A673 (cell line): ENCODE measurements around the gene TIMM17B. TPM values are rescaled to one million over a fixed set of nuclear protein-coding genes. Genes with fewer than 3 reads are reported as not detected.
A peak's percentile ranks its signal among the peaks of the same experiment; 100 is the strongest.

Experiments
- BruUV-seq: library from RNA; stranded (reverse); fragments of 400-500 nt; replicated peaks from 2 replicates; lab custom pipeline; 2021; lab: Mats Ljungman, UMichigan
- CTCF ChIA-PET: fragments of 300-600 bp; sonication (Branson Sonifier 250); formaldehyde crosslinking; loops from one replicate; lab custom pipeline; 2022; ENCODE audit warnings: antibody characterized with exemption; lab: Charles Lee
- POLR2A ChIA-PET: fragments of 300-600 bp; sonication (Branson Sonifier 250); formaldehyde crosslinking; loops from one replicate; lab custom pipeline; 2022; ENCODE audit warnings: antibody characterized with exemption; ENCODE audit not compliant: low non-redundant PET; lab: Charles Lee
- DNase-seq: peaks from one replicate; pipeline ENCODE4 v3.0.0-alpha.2; 2015; ENCODE audit warnings: low spot score
- H3K27ac ChIP-seq: fragments of 200-600 bp; sonication (generic); 2 replicates; pipeline ENCODE4 v1.5.1; 2016; ENCODE audit warnings: mixed run types, low read depth, mild to moderate bottlenecking, mixed read lengths, antibody characterized with exemption, low read length; ENCODE audit not compliant: poor library complexity, severe bottlenecking
- H3K27me3 ChIP-seq: fragments of 200-600 bp; sonication (generic); replicated peaks from 2 replicates; pipeline ENCODE4 v1.6.1; 2017; ENCODE audit warnings: mixed run types, low read depth, mild to moderate bottlenecking, mixed read lengths, antibody characterized with exemption, low read length; ENCODE audit not compliant: insufficient read depth, poor library complexity
- H3K36me3 ChIP-seq: fragments of 200-600 bp; sonication (generic); 2 replicates; pipeline ENCODE4 v1.6.1; 2016; ENCODE audit warnings: mixed run types, mild to moderate bottlenecking, mixed read lengths, antibody characterized with exemption, low read length; ENCODE audit not compliant: insufficient read depth, poor library complexity, severe bottlenecking
- H3K4me1 ChIP-seq: fragments of 200-600 bp; sonication (generic); 2 replicates; pipeline ENCODE4 v1.6.1; 2017; ENCODE audit warnings: mixed run types, mild to moderate bottlenecking, mixed read lengths, antibody characterized with exemption, low read length; ENCODE audit not compliant: insufficient read depth, poor library complexity, severe bottlenecking
- H3K4me3 ChIP-seq: fragments of 200-600 bp; sonication (generic); 2 replicates; pipeline ENCODE4 v1.5.1; 2016; ENCODE audit warnings: low read depth, mixed run types, mild to moderate bottlenecking, mixed read lengths, low read length; ENCODE audit not compliant: poor library complexity, severe bottlenecking
- H3K9me3 ChIP-seq: fragments of 200-600 bp; sonication (generic); 2 replicates; pipeline ENCODE4 v1.6.1; 2016; ENCODE audit warnings: mixed run types, low read depth, mild to moderate bottlenecking, mixed read lengths, antibody characterized with exemption, low read length; ENCODE audit not compliant: poor library complexity, severe bottlenecking
- EZH2 ChIP-seq: fragments of 200-600 bp; sonication (generic); IDR thresholded peaks from 2 replicates; pipeline ENCODE4 v1.6.1; 2017; ENCODE audit warnings: borderline replicate concordance, low read depth, mild to moderate bottlenecking, mixed read lengths, antibody characterized with exemption, low read length; ENCODE audit not compliant: poor library complexity, severe bottlenecking
- intact Hi-C: fragments of 100-400 bp; cut with micrococcal nuclease; formaldehyde crosslinking; loops from one replicate; pipeline ENCODE4 v1.10.0; 2022; ENCODE audit not compliant: unreplicated experiment
- total RNA-seq: library from RNA; stranded (reverse); gene quantifications from 2 replicates; pipeline ENCODE4 v1.2.3, GENCODE V29; 2021
- TF ChIP-seq, protein P1 (sequence below): fragments of 300-800, 200-600 bp; sonication (generic); conservative IDR thresholded peaks from 2 replicates; pipeline ENCODE4 v1.5.1; 2017; ENCODE audit warnings: low read depth, mild to moderate bottlenecking, antibody characterized with exemption, low read length, moderate library complexity, mixed read lengths

Gene TIMM17B
- total RNA-seq, 1 experiment from 2014 or later, result 60.8 TPM

DNA sequence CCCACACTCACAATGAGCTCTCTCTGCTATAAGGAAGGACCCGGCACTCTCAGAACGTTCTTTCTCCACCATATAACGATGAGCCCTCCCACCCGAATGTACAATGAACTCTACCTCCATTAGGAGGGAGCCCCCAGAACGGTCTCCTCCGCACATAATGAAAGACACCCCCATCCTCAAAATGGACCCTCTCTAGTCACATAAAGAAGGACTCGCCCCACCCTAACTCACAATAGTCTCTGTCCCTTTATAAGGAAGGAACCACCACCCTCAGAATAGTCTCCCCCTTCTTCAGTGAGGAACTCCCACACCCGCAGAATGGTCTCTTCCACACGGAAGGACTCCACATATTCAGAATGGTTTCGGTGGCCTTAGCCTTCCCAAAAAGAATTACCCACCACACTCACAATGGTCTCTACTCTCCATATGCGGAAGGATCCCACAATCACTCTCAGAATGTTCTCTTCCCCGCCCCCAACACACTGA lies 13.4 kb upstream of the TIMM17B start:
- BruUV-seq, result no TSS peak
- POLR2A ChIA-PET, result no interaction called here
- TF ChIP-seq EZH2, result no peak
- TF ChIP-seq, protein P1, sequence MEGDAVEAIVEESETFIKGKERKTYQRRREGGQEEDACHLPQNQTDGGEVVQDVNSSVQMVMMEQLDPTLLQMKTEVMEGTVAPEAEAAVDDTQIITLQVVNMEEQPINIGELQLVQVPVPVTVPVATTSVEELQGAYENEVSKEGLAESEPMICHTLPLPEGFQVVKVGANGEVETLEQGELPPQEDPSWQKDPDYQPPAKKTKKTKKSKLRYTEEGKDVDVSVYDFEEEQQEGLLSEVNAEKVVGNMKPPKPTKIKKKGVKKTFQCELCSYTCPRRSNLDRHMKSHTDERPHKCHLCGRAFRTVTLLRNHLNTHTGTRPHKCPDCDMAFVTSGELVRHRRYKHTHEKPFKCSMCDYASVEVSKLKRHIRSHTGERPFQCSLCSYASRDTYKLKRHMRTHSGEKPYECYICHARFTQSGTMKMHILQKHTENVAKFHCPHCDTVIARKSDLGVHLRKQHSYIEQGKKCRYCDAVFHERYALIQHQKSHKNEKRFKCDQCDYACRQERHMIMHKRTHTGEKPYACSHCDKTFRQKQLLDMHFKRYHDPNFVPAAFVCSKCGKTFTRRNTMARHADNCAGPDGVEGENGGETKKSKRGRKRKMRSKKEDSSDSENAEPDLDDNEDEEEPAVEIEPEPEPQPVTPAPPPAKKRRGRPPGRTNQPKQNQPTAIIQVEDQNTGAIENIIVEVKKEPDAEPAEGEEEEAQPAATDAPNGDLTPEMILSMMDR, result no peak

DNA sequence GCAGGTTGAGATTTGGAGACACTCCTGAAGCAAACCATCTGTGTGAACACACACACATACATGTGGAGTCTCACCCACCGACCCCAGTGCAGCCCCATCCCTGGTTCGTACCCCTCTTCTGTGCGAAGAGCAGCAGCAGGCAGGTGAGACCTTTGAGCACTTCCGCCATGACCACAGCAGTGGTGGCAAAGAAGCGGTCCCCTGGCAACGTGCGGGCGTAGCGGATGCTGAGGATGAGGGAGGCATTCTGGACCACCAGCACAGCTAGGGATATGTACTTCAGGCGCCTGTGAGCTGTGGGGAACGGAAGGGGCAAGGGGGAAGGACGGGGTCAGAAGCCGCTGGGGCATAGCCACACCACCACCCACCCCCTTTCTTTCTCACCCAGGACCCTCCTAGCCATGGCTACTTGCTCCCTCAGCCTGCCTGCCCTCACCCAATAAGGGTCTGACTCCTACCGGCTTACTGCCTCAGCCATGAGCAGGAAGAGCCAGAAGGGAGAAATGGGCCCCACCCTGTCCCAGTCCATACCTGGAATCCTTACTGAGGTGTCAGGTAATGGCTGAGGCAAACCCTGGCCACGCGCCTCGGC lies 12.2 kb upstream of the TIMM17B start:
- Histone ChIP-seq H3K27me3 (no peaks in the 10 kb centered on the region), H3K4me3 (no peak overlapping the region), H3K27ac (no peak overlapping the region), H3K36me3 (peaks cover 6% of the 10 kb centered on the region), H3K9me3 (no peaks in the 10 kb centered on the region), H3K4me1 (no peaks in the 10 kb centered on the region)
- no TSS peak for BruUV-seq
- TF ChIP-seq, protein P1, result no peak
- no peak for TF ChIP-seq EZH2
- intact Hi-C loops, result no loop called here
- DNase-seq, result no peak
- ChIA-PET CTCF (no interaction called here), POLR2A (no interaction called here)

More for the DNA sequence above, 13.4 kb upstream of the TIMM17B start:
- Histone ChIP-seq H3K36me3 (peaks cover 8% of the 10 kb centered on the region), H3K27ac (peak overlapping the region; percentile 73), H3K4me3 (peak overlapping the region; percentile 82), H3K4me1 (no peaks in the 10 kb centered on the region), H3K9me3 (no peaks in the 10 kb centered on the region), H3K27me3 (no peaks in the 10 kb centered on the region)
- DNase-seq, result peak; percentile 30
- intact Hi-C loops, result no loop called here
- CTCF ChIA-PET, result no interaction called here

GRCh38 chrX:48908600-48908999 lies 11.0 kb upstream of the TIMM17B start:
- Histone ChIP-seq H3K27ac (no peak overlapping the region), H3K4me1 (no peaks in the 10 kb centered on the region), H3K27me3 (no peaks in the 10 kb centered on the region), H3K9me3 (no peaks in the 10 kb centered on the region), H3K36me3 (peaks cover 2% of the 10 kb centered on the region), H3K4me3 (no peak overlapping the region)
- ChIA-PET CTCF (no interaction called here), POLR2A (no interaction called here)
- intact Hi-C loops, result no loop called here
- no peak for DNase-seq
- TF ChIP-seq, protein P1, result no peak
- no peak for TF ChIP-seq EZH2
- no TSS peak for BruUV-seq
